HG03575 (cell line): ENCODE results near the gene ANTXR1.
"Not testable (repeated sequence)": the region's sequence is repeated elsewhere in the genome, so short reads cannot be mapped to it uniquely, and the experiment has no call there.

Source experiments
- ATAC-seq: cut with Tn5 transposase; IDR thresholded peaks from one replicate; pipeline ENCODE4 v1.9.1; 2021; ENCODE audit not compliant: unreplicated experiment, insufficient number of reproducible peaks, low FRiP score; ENCODE audit errors: extremely low read depth

Gene ANTXR1

GRCh38 chr2:69235835-69236234, 222.9 kb downstream of the ANTXR1 start:
- not testable (repeated sequence) for ATAC-seq

DNA sequence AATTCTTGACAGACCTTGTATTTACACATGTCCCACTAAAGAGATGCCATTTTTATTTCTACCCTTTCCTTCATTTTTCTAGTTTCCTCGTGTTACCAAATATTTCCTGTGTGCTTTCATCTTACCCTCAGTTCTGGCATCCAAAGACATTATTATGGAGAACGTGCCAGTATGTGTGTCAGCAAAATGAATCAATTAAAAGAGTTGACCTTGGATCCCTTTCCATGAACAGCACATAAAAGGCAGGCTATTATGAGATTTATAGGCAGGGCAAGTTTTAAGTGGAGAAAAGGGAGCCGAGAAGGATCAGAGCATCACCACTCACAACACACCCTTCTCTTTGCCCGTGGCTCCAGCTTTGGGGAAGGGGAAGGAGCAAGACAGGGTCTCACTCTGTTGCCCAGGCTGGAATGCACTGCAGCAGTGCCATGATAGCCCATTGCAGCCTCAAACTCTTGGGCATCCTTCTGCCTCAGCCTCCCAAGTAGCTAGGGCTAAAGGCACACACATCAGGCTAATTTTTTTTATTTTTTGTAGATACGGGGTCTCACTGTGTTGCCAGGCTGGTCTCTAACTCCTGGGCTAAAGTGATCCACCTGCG, 224.2 kb downstream of the ANTXR1 start:
- no peak for ATAC-seq

GRCh38 chr2:69238449-69239031, 225.6 kb downstream of the ANTXR1 start:
- no peak for ATAC-seq

DNA sequence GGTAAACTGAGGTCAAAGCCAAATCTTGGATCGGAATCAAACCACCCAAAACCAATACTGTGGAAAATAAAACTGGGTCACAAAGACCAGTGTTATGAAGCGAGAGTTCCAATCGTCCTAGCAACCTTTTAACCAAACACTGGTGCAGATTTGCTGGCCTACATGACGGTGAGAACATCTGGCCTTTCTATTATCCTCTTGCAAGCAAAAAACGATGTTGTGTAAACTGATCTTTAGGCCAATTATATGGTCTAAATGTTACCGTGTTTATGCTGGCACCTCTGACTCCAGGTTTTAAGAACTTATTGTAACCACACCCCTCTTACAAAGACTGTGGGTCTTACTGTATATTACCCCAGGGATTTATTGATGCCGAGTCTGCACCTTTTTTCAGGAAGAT, 228.1 kb downstream of the ANTXR1 start:
- ATAC-seq = no peak

- no peak for ATAC-seq
Observed at GRCh38 chr2:69241664-69242514, 228.9 kb downstream of the ANTXR1 start.

- ATAC-seq = no peak
Observed at GRCh38 chr2:69242651-69243051, 229.7 kb downstream of the ANTXR1 start.

- ATAC-seq = no peak
Observed at GRCh38 chr2:69243652-69244051, 230.7 kb downstream of the ANTXR1 start.

- ATAC-seq = no peak
Observed at GRCh38 chr2:69244882-69245281, 231.9 kb downstream of the ANTXR1 start.

DNA sequence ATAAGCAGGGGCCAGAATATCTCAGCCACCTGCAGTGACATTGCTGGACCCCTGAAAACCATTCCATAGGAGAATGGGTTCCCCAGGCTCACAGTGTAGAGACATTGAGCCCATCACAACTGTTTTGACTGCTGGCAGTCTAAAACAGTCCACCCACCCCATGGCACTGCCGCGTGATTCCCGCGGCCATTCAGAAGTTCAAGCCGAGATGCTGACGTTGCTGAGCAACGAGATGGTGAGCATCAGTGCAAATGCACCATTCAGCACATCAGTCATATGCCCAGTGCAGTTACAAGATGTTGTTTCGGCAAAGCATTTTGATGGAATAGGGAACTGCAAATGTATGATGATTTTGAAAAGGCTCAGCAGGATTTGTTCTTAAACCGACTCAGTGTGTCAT, 234.6 kb downstream of the ANTXR1 start:
- no peak for ATAC-seq

- ATAC-seq = no peak
Observed at GRCh38 chr2:69248232-69248631, 235.3 kb downstream of the ANTXR1 start.

GRCh38 chr2:69250981-69251380, 238.0 kb downstream of the ANTXR1 start:
- no peak for ATAC-seq

DNA sequence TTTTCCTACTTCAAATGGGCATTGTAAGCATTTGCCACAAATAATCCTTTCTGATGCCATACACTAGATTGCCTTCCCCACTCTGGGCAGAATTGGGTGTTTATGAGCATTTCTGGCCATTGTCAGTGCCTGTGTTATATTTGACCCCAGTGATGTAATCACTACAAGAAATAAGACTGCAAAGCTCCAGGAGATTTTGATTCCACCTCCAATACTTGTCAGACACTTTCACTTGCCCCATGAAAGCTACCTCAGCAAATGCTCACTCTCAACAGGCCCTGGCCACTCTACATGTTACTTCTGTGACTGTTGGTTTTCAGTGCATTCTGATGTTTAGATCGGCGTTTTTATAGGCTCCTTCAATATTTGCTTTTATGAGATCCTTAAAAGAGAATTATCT, 239.0 kb downstream of the ANTXR1 start:
- ATAC-seq = no peak

DNA sequence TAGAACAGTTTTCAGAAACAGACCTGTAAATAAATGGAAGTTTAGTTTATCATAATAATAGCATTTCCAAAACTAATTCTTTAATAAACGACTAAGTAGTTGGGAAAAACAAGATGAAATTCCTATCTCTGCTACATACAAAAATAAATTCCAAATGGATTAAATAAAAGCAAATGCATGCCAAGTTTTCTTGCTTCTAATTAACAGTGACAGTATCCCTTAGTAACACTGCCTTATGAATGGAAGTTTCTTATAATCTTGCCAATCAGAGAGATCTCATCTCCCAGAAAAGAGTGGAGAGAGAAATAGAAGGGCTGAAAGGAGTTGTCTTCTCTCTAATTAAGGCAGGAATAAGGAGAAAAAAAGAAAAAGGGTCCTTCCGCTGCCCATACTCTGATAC, 240.1 kb downstream of the ANTXR1 start:
- no peak for ATAC-seq

- ATAC-seq = no peak
Observed at GRCh38 chr2:69253611-69254301, 240.8 kb downstream of the ANTXR1 start.

GRCh38 chr2:69255760-69256159, 242.8 kb downstream of the ANTXR1 start:
- no peak for ATAC-seq

DNA sequence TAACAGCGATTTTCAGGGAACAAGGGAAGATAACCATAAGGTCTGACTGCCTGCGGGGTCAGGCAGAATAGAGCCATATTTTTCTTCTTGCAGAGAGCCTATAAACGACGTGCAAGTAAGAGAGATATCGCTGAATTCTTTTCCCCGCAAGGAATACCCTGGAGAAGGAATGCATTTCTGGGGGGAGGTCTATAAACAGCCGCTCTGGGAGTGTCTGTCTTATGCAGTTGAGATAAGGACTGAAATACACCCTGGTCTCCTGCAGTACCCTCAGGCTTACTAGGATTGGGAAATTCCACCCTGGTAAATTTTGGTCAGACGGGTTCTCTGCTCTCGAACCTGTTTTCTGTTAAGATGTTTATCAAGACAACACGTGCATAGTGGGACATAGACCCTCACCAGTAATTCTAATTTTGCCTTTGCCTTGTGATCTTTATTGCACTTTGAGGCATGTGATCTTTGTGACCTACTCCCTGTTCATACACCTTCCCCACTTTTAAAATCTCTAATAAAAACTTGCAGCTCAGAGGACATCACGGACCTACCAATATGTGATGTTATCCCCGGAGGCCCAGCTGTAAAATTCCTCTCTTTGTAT, 247.1 kb downstream of the ANTXR1 start:
- ATAC-seq = not testable (repeated sequence)

GRCh38 chr2:69260666-69261065, 247.7 kb downstream of the ANTXR1 start:
- ATAC-seq = no peak

DNA sequence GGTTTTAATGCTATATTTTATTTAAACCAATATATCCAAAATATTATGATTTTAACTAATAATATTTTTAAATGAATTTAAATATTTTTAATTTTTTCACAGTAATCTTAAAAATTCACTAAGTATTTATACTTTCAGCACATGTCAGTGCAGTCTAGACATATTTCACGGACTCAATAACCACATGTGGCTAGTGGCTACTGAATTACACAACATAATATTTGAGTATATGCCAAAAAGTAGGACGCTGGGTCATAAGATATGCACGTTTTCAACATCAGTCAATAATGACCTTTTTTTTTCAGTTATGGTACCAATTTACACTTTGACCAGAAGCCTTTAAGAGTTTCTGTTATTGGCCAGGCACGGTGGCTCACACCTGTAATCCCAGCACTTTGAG, 256.4 kb downstream of the ANTXR1 start:
- no peak for ATAC-seq

DNA sequence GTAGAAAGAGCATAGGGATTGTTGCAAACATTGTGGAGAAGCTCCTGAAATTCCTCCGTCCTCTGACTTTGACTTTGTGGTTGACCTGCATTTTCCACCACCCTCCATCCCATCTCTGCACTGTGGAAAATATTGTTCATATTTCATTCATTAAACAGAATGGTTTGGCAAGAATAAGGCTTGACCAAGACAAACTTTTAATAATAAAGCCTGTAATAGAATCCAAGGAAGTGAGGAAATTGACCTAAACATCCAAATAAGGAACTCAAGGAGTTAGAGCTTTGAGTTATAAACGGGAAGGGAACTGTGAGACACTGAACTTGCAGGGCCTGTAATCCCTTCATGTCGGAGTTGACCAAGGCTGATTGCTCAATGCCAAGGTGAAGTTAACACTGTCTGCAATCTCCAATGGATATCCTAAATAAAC, 258.9 kb downstream of the ANTXR1 start:
- no peak for ATAC-seq
